ENCODE data around the gene CELF4.

CELF4 gene

DNA sequence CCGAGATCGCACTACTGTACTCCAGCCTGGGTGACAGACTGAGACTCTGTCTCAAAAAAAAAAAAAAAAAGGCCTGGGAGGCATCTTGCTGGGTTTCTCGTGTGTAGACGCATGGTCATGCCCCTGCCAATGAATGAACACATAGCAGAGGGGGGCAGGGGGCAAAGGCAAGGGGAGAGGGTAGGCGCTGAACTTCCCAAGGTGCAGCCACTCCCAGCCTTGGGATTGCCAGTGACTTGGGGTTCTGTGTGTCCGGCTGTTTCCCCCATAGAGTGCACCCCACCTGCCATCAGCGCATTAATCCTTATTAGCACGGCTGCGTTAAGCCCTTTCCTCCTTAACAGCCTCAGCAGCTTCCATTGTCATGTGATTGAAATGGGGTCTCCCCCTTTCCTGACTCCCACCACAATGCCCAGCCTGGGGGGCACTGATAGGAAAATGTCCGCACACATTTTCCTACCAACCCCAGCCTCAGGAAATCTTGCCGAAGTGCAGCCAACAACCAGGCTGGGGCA is 225.8 kb downstream of the CELF4 start:
- DNase-seq, result no peak

DNA sequence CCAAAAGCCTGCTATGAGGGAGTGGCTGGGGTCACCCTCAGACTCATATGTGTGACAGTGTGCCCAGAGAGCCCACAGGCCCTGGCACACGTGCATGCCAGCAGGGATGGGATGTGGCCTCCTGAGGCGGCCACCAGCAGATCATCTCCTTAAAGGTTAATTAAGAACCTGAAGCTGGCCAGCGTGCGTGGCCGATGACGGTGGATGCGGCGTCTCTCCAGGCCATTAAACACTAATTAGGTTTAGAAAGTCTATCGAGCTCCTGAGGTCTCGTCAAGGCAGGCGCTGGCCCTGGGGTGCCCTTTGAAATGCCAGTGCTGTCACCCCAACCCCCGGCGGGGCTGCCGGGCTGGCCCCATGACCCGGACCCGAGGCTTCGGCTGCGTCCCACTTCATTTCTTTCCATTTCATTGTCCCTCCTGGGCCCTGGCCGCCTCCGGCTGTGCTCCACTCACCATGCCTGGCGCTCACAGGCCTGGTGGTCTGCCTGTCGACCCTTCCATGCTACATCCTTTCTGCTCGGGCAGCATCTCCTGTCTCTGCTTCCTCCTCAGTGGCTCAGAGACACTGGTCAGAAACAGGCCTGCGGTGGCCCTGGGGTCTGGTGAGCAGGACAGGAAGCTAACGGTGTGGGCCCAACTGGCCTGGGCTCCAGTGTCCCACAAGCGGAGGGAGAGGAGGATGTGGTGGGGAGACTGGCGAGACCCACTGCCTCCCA is 228.9 kb downstream of the CELF4 start:
- DNase-seq, result no peak

DNA sequence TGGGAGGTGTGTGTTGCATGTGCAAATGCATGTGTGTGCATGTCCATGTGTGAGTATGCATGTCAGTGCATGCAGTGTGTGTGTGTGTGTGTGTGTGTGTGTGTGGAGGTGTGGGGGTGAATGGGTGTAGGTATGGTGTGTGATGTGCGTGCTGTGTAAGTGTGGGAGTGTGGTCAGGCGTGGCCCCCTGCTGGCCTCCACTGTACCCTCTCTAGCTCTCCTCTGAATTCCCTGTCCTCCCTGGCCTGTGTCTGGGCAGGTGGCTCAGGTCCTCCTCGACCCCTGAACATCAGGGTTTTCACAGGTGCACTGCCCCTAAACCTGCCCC is 230.2 kb downstream of the CELF4 start:
- no peak for DNase-seq

DNA sequence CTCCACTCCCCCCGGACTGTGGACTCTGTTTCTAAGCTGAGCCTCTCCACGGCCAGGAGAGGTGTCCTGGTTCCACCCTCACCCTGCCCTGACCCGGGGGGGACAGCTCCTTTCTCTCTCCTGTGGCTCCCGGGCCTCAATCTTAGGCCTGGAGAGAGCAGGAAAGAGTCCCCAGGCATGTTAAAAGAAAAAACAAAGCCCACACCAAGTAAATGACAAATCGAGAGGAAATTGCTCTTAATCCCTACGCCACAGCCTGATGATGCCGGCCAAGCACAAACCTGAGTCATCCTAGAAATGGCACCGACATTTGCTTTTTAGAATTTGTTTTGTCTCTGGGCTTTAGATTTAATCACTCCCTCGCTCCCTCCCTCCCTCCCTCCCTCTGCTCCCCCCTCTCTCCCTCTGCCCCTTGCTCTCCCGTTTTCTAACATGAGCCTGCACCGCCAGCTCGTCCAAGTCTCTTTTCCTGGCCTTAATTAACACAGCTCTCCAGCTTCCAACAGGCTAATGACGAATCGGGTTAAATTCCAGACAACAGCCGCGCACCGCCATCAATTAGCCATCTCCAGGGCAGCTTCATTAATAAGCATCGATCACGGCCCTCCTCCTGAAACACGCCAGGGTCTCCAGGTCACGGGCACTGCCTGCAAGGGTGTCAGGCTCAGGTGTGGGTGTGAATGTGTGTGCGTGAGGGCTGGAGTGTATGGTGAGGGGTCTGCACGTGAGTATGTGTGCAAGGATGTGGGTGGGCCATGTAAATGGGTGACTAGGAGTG is 230.8 kb downstream of the CELF4 start:
- no peak for DNase-seq

DNA sequence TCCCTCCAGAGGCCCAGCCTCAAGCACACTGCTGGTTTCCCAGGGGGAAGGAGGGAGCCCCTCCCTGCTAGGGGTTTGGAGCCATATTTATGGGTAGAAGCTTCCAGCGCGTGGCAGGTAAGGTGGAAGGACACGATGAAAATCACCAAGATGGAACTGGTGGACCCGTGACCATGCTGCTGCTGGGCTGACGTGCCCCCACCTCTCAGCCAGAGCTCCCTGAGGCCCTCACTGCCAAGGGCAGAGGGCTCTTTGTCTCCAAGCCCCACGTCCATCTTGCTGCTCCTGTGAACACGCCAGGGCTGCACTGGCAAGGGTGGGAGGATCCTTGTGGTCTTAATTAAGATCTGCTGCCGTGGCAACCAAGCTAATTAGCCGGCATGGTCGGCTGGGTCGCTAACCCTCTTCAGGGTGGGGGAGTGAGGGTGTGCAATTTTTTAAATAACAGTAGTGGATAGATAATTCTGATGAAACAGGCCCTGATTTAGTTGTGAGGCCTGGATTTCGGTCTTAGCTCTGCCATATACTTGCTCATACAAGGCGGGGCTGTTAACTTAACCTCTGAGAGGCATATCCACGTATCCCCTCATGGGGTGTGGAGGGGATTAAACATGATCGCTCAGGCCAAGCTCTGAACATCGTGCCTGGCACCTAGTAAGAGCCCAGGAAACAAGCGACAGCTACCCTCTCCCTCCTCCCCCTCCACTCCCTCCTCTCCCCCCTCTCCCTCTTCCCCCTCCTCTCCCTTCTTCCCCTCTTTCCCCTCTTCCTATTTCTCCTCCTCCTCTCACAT is 232.8 kb downstream of the CELF4 start:
- DNase-seq, result no peak

DNA sequence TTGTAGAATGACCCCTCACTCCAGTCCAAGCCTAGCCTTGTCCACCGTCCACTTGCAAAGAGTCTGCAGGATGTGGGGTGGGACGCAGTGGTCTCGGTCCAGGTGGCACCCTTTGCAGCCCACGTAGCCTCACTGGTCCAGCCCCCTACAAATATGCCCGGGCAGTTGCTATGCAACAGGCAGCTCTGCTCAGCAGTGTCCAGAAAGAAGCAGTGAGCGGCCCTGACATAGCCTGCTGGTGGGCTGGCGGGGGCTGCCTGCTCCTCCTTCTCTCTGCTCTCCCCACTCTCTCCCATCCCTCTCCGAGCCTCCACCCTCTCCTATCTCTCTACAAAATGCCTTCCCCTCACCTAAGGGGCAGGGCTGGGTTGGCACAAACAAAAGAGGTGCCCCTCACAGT is 233.4 kb downstream of the CELF4 start:
- DNase-seq, result no peak

DNA sequence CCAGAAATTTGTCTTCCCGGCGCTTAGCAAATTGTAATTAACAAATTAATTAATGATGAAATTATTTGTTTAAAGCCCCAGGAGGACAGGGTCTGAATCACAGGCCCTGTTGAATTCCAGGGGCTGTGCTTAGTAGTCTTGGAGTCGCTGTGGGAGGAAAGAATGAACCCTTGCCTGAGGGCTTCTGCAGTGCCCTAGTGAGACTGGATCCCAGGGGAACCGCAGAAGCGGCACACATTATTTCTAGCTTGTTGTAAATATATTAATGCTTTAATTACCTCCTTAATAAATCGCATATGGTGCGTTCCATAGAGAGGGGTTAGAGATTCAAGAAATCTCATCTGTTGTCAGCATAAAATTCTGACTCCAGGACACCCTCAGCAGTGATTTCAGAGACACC is 235.4 kb downstream of the CELF4 start:
- no peak for DNase-seq

DNA sequence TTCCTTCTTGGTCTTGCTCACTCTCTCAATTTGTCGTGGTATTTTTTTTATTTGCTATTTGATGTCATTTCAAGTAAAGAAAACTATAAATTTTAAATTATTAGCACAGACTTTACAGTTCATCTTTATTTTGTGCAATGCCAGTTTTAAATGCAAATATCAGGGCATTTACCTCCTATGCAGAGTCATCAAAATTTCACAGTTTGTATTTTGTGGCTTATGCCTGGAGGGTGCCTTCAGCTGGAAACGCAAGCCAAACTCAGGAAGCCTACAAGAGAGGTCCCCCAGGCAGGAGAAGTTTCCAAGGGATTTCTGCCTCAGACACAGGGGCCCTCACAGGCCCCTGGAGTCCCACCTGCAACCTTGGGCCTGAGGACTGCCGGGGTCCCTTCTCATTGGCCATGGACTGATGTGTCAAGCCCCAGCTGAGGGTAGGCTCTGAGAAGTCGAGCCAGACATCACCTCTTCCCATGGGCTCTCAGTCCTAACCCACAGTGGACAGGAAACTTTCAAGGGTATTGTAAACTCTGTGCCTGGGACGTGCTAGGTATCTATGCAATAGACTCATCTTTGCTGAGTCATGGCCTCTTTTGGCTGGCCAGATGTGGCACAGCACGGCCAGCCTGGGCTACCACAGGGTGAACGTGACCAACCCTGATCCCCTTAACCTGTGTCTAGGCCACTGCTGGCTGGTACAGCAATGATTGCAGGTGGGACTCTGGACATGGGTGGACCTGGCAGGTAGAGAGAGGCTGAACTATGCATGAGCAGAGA is 236.5 kb downstream of the CELF4 start:
- no peak for DNase-seq

DNA sequence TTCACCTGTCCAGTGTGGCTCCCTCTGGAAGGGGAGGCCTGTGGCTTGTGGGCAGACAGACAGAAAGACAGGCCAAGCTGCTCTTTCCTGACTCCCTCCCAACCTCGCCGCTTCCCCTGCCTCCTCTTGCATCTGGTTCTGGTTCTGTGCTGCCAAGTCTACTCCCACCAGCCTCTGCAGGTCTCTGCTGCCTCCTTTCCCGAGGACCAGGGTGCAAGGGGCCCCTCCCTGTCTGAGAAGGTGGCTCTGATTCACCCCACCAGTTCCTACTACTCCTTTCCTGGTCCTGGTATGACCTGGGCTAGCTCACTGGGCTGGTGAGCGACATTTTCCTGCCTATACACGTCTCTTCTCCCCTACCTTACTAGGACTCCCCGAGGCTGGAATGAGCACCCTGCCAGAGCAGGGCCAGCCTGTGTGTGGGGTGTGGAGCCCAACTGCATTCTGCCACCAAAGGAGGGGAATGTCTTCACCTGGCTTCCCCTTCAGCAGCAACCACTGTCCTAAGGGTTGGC is 238.5 kb downstream of the CELF4 start:
- DNase-seq, result no peak

DNA sequence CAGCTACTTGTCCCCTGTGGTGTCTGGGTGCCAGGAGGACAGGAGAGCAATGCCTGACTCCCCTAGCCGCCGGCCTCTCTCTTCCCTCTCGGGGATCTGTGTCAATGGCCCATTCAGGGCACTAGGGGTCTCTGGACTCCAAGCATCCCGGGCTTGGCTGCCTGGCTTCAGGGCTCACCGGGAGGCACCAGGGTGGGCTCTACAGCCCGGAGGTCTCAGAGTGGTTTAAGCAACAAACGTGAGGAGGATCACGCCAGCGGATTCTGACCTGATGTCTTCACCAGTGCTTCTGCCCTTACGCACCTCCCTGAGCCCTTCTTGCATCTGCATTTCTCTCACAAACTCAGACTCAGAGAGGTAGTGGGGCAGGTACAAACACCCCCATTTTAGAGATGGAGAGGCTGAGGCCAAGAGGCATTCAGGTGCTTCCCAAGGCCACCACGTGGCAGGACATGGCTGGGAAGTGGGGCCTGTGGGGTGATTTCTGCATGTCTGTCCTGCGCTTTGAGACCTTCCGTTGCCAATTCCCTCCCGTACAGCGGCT is 243.0 kb downstream of the CELF4 start:
- DNase-seq, result no peak

DNA sequence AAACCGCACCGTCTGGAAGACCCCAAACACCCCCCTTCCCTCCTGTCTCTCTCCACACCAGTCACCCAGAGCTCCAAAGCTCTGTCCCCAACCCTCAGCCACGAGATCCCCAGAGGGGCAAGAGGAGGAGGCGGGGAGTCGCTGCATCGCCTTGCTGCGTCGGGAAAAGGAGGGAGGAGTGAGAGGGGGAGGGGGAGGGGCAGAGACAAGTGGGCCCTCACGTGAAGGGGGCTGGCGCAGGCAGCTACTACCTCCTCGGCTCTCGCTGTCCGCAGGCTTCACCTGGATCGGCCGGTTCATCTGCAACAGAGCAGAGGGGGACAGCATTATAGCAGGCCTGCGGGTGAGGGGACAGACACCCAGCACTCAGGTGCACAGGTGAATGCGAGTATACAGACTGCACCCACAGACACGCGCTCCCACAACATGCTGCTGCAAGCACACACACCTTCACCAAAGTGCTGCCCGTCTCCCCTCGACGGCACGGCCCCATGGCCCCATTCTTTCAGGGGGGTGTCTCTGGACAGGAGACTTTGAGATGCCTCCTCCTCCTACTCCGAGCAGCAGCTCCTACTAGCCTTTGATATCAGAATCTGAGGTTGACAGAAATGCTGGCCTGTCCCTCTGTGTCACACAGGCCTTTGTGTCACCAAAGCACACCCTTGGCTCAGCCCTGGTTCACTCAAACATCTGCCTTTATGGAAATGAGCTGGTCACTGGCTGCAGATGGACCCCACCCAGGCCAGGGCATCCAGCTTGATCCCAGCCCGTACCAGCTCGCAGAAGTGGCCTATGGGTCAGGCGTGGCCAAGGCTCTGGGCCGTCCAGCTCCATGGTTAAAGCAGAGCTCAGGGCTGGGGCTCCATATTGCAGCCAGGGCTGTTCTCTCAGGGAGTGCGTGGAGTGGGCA is 243.8 kb downstream of the CELF4 start:
- no peak for DNase-seq

DNA sequence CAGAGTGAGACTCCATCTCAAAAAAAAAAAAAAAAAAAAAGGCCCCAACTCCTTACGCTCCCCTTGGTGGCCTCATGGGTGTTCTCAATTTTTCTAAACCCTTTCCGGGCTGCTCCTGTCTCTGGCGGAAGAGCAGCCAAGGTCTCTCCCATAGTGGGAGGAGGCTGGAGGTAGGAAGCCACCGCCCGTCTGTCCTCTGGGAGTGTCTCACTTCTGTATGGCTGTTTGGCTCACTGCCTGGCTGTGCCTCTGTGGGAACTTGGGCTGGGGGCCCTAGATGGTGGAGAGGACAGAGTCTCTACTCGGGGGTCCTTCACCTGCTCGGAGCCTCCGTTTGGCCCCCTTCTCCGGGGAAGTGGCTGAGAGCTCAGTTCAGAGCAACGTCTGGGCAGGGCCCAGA is 245.3 kb downstream of the CELF4 start:
- DNase-seq, result no peak

DNA sequence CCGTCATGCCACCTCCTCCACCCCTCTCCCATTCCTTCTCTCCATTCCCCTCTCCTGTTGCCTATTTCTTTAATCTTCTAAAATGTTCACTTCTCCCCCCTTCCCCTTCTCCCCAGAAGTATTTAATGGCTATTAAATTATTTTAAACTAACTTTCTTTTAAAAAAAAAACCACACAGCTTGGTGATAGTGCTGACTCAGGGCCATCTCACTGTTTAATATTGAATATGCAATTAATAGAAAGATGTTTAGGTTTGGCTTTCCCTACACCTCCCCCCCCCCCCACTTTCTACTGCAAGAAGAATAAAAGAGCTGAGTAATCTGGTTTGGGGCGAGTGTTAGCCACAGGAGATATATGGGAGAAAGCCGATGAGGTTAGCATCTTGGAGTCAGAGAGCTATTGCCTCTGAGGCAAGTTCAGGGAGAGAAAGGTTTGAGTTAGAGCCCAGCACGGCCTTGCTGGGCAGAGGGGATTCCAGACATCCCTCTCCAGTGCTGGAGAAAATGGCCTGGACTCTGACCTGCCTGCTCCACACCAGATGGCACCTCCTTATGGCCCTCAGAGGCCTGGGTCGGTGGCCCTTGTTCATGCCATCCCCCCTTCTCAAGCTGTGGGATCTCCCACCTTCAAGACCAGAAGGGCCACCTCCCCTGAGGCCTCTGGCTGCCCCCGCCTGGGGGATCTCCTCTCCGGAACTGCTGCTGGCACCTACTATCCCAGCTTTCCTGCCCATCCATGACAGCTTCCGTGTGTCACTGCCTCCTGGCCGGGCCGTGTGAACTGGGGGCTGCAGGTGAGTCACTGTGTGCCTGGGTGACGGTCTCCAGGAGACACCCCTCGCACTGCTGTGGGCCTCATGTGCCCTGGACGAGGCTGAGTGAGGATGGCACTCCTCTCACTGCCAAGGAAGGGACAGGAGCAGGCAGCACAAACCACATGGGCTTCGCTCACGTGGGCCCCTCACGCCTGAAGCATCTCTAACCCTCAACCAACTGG is 246.9 kb downstream of the CELF4 start:
- no peak for DNase-seq

DNA sequence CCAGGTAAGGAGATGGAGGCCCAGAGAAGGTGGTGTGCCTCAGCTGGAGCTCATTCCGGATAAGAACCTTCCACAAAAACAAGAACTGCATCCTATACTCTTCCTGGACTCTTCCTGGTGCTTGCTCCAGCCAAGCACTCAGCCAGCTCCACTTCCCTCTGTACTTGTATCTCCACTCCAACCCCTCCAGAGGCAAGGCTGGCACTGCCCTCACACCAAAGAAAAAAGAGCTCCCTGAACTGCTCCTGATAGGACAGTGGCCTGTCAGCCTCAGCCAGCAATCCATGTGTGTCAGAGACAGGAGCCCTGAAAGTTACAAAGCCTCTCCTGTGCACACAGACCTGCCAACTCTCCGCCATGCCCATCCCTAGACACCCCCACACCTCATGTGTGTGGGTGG is 248.1 kb downstream of the CELF4 start:
- DNase-seq, result no peak

DNA sequence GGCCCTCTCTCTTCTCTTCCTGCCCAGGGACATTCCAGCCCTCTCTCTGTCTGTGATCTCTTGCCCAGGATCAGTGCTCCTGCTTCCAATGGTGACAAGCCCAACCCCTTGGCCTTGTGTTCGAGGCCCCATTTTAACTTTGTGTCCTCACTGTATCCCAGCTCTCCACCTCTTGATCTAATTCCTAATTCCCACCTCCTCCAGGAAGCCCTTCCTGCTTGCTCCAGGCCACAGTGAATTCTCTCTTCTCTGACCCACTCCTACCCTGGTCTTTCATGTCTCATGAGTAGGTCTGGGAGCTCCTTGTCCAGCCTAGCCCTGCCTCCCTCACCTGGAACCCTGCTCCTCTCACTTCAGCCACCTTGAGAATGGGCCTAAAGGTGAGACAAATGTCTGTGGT is 249.1 kb downstream of the CELF4 start:
- no peak for DNase-seq

DNA sequence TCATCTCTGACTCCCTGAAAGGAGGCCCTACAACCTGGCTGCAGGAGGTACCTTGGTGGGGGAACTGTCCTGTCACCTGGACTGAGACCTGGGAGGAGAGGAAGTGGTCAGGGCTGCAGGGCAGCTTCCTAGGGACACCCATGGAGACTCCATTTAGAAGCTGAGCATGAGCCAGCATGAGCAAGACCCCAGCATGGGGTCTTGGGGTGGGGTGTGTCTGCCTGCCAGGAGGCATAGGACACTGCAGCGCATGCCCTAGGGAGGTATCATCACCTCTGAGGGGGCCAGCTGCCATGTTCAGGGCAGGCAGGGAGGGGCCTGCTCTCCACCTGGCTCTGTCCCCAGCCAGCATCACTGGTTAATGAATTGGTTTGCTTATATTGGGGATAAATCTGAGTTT is 249.7 kb downstream of the CELF4 start:
- DNase-seq, result no peak

DNA sequence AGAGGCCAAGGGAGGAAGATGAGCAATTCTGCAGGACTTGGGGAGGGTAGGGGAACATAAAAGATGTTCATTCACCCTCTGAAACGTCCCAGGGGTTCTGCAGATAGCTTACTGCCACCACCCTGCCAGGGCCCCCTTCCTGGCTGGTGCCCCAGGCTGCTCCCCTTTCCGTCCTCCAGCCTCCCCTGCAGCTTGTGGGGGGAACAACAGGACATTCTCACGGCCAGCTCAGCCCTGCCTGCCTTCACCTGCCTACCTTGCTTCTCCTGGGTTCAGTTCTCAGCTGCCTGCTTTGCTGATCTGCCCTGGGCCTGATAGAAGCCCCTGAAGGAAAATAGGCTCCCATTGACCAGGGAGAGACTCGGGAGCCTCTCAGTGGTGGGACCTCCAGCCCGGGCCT is 251.1 kb downstream of the CELF4 start:
- no peak for DNase-seq

DNA sequence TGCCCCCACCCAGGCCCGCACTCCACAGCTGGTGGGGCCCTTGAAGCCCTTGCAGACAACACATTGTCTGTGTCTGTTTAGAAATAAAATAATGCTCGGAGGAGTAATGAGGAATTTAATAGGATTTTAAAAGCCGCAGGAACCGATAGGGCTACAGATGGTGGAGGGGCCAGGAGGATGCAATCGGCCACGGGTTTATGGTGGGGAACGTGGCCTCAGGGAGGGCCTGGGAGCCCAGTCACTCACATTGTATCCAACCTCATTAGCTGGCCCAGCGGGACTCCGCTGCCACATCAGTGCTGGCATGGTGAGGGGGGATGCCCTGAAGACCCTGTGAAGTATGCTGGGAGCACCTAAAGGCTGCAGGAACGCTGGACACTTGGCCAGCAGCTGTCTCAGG is 252.0 kb downstream of the CELF4 start:
- DNase-seq, result no peak

DNA sequence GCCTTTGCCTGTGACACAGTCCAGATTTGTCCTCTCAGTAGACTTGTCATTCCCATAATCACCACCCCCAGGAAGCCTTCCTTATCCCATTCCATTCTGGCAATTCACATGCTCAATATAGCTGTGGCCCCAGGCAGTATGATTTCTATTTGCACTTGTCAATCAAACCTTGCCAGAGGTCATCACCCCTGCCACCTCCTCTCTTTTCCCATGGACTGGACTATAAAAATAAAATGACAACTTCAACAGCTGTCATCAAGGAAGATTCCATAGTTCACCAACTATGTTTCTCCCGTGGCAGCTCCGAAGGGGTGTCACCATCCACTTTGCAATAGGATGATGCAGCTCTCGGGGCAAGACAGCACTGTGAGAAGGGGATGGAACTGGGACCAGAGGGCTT is 255.7 kb downstream of the CELF4 start:
- no peak for DNase-seq

DNA sequence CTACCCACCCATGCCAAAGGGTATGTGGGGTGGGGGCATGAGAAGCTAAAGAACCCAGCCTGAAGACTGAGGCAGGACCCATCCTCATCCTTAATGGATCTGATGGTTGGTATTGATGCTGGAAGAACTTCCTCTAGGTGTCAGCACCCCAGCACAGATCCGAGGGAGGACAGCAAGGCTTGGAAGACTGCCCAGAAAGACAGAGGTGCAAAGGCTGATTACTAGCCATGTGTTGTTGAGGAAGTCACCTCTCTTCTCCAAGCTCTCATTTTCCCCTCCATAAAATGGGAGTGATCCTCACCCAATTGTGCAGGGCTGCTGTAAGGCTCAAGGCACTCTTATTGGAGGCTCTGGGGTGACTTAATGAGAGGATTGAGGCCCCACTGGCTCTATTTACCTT is 256.5 kb downstream of the CELF4 start:
- no peak for DNase-seq

Data from activated naive CD4-positive, alpha-beta T cell treated with anti-CD3 and anti-CD28 coated beads, Interleukin-2, amount 50 U/mL, for 16 hours (primary cell).